Naive thymus-derived CD4-positive, alpha-beta T cell (primary cell): ENCODE measurements around the gene ZSCAN23. TPM values are rescaled to one million over a fixed set of nuclear protein-coding genes. Genes with fewer than 3 reads are reported as not detected.

Source experiments
- polyA plus RNA-seq, 2 donors: library from polyadenylated mRNA; unstranded; fragments of 300-500 nt; fragmentation: Illumina TruSeq; gene quantifications; one replicate each; pipeline ENCODE4 v1.2.3, GENCODE V29; 2021
- total RNA-seq, 6 experiments: library from RNA in 5 of 6; stranded (reverse) in 5 of 6; gene quantifications; 1 replicate in 5 of 6; 2 replicates in 1 of 6; pipeline ENCODE4 v1.2.3 and lab custom pipeline; 2021 to 2026

Gene ZSCAN23
- total and polyA plus RNA-seq, 7 experiments from 2014 or later: 0.26 to 3.4 (median 2.2) TPM

Other genes with a start within 250 kb of the ZSCAN23 start
- gene ZSCAN9, start 218.2 kb downstream of the ZSCAN23 start, total RNA-seq: 1 to 10 TPM in 2 of 5 experiments, under 1 TPM in 3; 0.59 to 5.2 (median 0.84) TPM
- 1 to 10 TPM in 1 of 2 donors, not detected in 1; 1.6 TPM for gene ZSCAN9, start 218.2 kb downstream of the ZSCAN23 start, polyA plus RNA-seq
- gene ZKSCAN4, start 191.2 kb downstream of the ZSCAN23 start, total RNA-seq: 10 to 100 TPM in 2 of 5 experiments, 1 to 10 TPM in 3; 2.8 to 11.8 (median 8.7) TPM
- 1 to 10 TPM; 6.6 to 8.2 TPM for gene ZKSCAN4, start 191.2 kb downstream of the ZSCAN23 start, polyA plus RNA-seq
- gene NKAPL, start 184.2 kb downstream of the ZSCAN23 start, total RNA-seq: under 1 TPM in 4 of 5 experiments, not detected in 1; 0.12 to 0.30 (median 0.25) TPM
- gene NKAPL, start 184.2 kb downstream of the ZSCAN23 start, polyA plus RNA-seq: under 1 TPM; 0.12 to 0.21 TPM
- gene ZSCAN26, start 176.3 kb downstream of the ZSCAN23 start, total RNA-seq: 10 to 100 TPM in 4 of 5 experiments, 1 to 10 TPM in 1; 8.0 to 27.8 (median 12.5) TPM
- 10 to 100 TPM; 15.5 to 19.1 TPM for gene ZSCAN26, start 176.3 kb downstream of the ZSCAN23 start, polyA plus RNA-seq
- 1 to 10 TPM; 1.1 to 1.7 (median 1.2) TPM for gene PGBD1, start 161.9 kb downstream of the ZSCAN23 start, total RNA-seq
- gene PGBD1, start 161.9 kb downstream of the ZSCAN23 start, polyA plus RNA-seq: under 1 TPM; 0.60 to 0.89 TPM
- 1 to 10 TPM in 4 of 5 experiments, under 1 TPM in 1; 0.93 to 2.4 (median 1.2) TPM for gene ZSCAN31, start 107.3 kb downstream of the ZSCAN23 start, total RNA-seq
- gene ZSCAN31, start 107.3 kb downstream of the ZSCAN23 start, polyA plus RNA-seq: 1 to 10 TPM in 1 of 2 donors, under 1 TPM in 1; 0.56 to 1.3 TPM
- gene ZKSCAN3, start 93.5 kb downstream of the ZSCAN23 start, total RNA-seq: 10 to 100 TPM in 2 of 5 experiments, 1 to 10 TPM in 3; 3.3 to 13.2 (median 5.8) TPM
- 1 to 10 TPM; 3.0 to 3.4 TPM for gene ZKSCAN3, start 93.5 kb downstream of the ZSCAN23 start, polyA plus RNA-seq
- gene ZSCAN12, start 43.7 kb downstream of the ZSCAN23 start, total RNA-seq: 10 to 100 TPM in 1 of 5 experiments, 1 to 10 TPM in 4; 2.9 to 10.3 (median 7.4) TPM
- gene ZSCAN12, start 43.7 kb downstream of the ZSCAN23 start, polyA plus RNA-seq: 1 to 10 TPM; 3.2 to 3.8 TPM
- gene GPX6, start 72.3 kb upstream of the ZSCAN23 start, total RNA-seq: not detected
- gene GPX6, start 72.3 kb upstream of the ZSCAN23 start, polyA plus RNA-seq: not detected
- gene GPX5, start 82.4 kb upstream of the ZSCAN23 start, total RNA-seq: not detected
- gene GPX5, start 82.4 kb upstream of the ZSCAN23 start, polyA plus RNA-seq: not detected